GM23338 (cell line): Measurements from ENCODE around the gene LFNG. TPM values are rescaled to one million over a fixed set of nuclear protein-coding genes. Genes with fewer than 3 reads are reported as not detected.
A peak's percentile ranks its signal among the peaks of the same experiment; 100 is the strongest.

Experiments
- ATAC-seq: fragments of 200-7000 bp; cut with Tn5 transposase; 3 replicates; pipeline ENCODE4 v1.9.1; 2020
- DNase-seq: peaks from one replicate; pipeline ENCODE4 v3.0.0-alpha.2; 2015; ENCODE audit warnings: low spot score
- H2AFZ ChIP-seq: fragments of 200-600 bp; sonication (generic); 2 replicates; pipeline ENCODE4 v1.8.0; 2016; ENCODE audit warnings: antibody characterized with exemption, mild to moderate bottlenecking, moderate library complexity
- H3F3A ChIP-seq: fragments of 200-600 bp; sonication (generic); replicated peaks from 2 replicates; pipeline ENCODE4 v1.8.0; 2017; ENCODE audit warnings: antibody characterized with exemption, mixed run types, low read depth
- H3K27ac ChIP-seq: fragments of 200-600 bp; sonication (generic); 2 replicates; pipeline ENCODE4 v1.6.1; 2016; ENCODE audit warnings: low read depth
- H3K27me3 ChIP-seq: fragments of 200-600 bp; sonication (generic); 2 replicates; pipeline ENCODE4 v1.8.0; 2016; ENCODE audit warnings: mild to moderate bottlenecking, mixed run types, moderate library complexity; ENCODE audit not compliant: insufficient read depth
- H3K36me3 ChIP-seq: fragments of 200-600 bp; sonication (generic); 2 replicates; pipeline ENCODE4 v1.8.0; 2016; ENCODE audit warnings: mild to moderate bottlenecking; ENCODE audit not compliant: insufficient read depth
- H3K4me1 ChIP-seq: fragments of 200-600 bp; sonication (generic); 2 replicates; pipeline ENCODE4 v1.8.0; 2016; ENCODE audit warnings: mild to moderate bottlenecking, moderate library complexity; ENCODE audit not compliant: insufficient read depth
- H3K4me2 ChIP-seq: fragments of 200-600 bp; sonication (generic); 2 replicates; pipeline ENCODE4 v1.7.1; 2017; ENCODE audit warnings: mixed run types
- H3K4me3 ChIP-seq: fragments of 200-600 bp; sonication (generic); 2 replicates; pipeline ENCODE4 v1.6.1; 2016; ENCODE audit warnings: mixed run types
- H3K79me2 ChIP-seq: fragments of 200-600 bp; sonication (generic); replicated peaks from 2 replicates; pipeline ENCODE4 v1.8.0; 2017; ENCODE audit warnings: mild to moderate bottlenecking; ENCODE audit not compliant: insufficient read depth
- H3K9me2 ChIP-seq: fragments of 200-600 bp; sonication (generic); 2 replicates; pipeline ENCODE4 v1.8.0; 2017; ENCODE audit not compliant: insufficient read depth
- H4K20me1 ChIP-seq: fragments of 200-600 bp; sonication (generic); replicated peaks from 2 replicates; pipeline ENCODE4 v1.8.0; 2017; ENCODE audit warnings: mild to moderate bottlenecking; ENCODE audit not compliant: insufficient read depth
- H3K27ac Mint-ChIP-seq: 2 replicates; pipeline ENCODE4 v1.8.0; 2020; ENCODE audit warnings: inconsistent platforms, mild to moderate bottlenecking, moderate library complexity, mixed read lengths
- H3K27me3 Mint-ChIP-seq: 3 replicates; pipeline ENCODE4 v1.8.0; 2022; ENCODE audit warnings: low read depth, mild to moderate bottlenecking, moderate library complexity, mixed read lengths, inconsistent platforms; ENCODE audit not compliant: insufficient read depth, poor library complexity
- H3K36me3 Mint-ChIP-seq: 3 replicates; pipeline ENCODE4 v1.8.0; 2021; ENCODE audit warnings: low read depth, mild to moderate bottlenecking, inconsistent platforms, moderate library complexity, mixed read lengths
- H3K4me1 Mint-ChIP-seq: 3 replicates; pipeline ENCODE4 v1.8.0; 2020; ENCODE audit warnings: mild to moderate bottlenecking, inconsistent platforms, mixed read lengths
- H3K4me3 Mint-ChIP-seq: 3 replicates; pipeline ENCODE4 v1.8.0; 2021; ENCODE audit warnings: moderate library complexity, mild to moderate bottlenecking, inconsistent platforms, mixed read lengths
- H3K9me3 Mint-ChIP-seq: 3 replicates; pipeline ENCODE4 v1.8.0; 2020; ENCODE audit warnings: moderate library complexity, mild to moderate bottlenecking, inconsistent platforms, mixed read lengths
- CTCF ChIP-seq, 2 experiments: fragments of 200-600 bp in 1 of 2; sonication (generic) in 1 of 2; conservative IDR thresholded peaks; 2 replicates each; pipeline versions ENCODE4 v1.5.1 to v1.6.1; 2016 to 2017; ENCODE audit warnings: antibody characterized with exemption in 2 of 2, low read depth in 2 of 2, mild to moderate bottlenecking in 2 of 2, moderate library complexity in 1 of 2
- EZH2 ChIP-seq: fragments of 200-600 bp; sonication (generic); IDR thresholded peaks from one replicate; pipeline ENCODE4 v1.8.0; 2017; ENCODE audit warnings: antibody characterized with exemption, mild to moderate bottlenecking, low read depth; ENCODE audit not compliant: unreplicated experiment
- EZH2phosphoT487 ChIP-seq: fragments of 200-600 bp; sonication (generic); IDR thresholded peaks from one replicate; pipeline ENCODE4 v1.8.1; 2018; ENCODE audit warnings: antibody characterized with exemption; ENCODE audit not compliant: unreplicated experiment
- JUNB ChIP-seq: IDR thresholded peaks from one replicate; pipeline ENCODE4 v1.6.1; 2016; ENCODE audit warnings: antibody characterized with exemption; ENCODE audit not compliant: unreplicated experiment
- NANOG ChIP-seq: IDR thresholded peaks from 2 replicates; pipeline ENCODE4 v1.6.1; 2016; ENCODE audit warnings: antibody characterized with exemption, borderline replicate concordance
- POLR2AphosphoS5 ChIP-seq: IDR thresholded peaks from 2 replicates; pipeline ENCODE4 v1.6.1; 2016; ENCODE audit warnings: antibody characterized with exemption, low read depth
- STAT1 ChIP-seq: IDR thresholded peaks from one replicate; pipeline ENCODE4 v1.6.1; 2016; ENCODE audit warnings: antibody characterized with exemption; ENCODE audit not compliant: unreplicated experiment
- ZNF114 ChIP-seq: fragments of 250-450 bp; sonication (Bioruptor Pico); IDR thresholded peaks from 2 replicates; pipeline ENCODE4 v1.5.0; 2020; ENCODE audit warnings: mild to moderate bottlenecking, moderate library complexity
- ZNF331 ChIP-seq: fragments of 250-450 bp; sonication (Bioruptor Pico); IDR thresholded peaks from 2 replicates; pipeline ENCODE4 v1.5.0; 2020; ENCODE audit warnings: low read depth, mild to moderate bottlenecking, moderate library complexity
- polyA plus RNA-seq: library from polyadenylated mRNA; unstranded; fragments of >200 nt; fragmentation: Nextera tagmentation; extraction: Ambion mirVana; gene quantifications from 2 replicates; pipeline ENCODE4 v1.2.1, GENCODE V29; 2016
- total RNA-seq: library from RNA; depleted of rRNA; stranded (reverse); fragments of >200 nt; shearing (Covaris generic); gene quantifications from 2 replicates; pipeline ENCODE4 v1.2.3, GENCODE V29; 2014
- TF ChIP-seq, protein P1 (sequence below): IDR thresholded peaks from one replicate; pipeline ENCODE4 v1.6.1; 2018; ENCODE audit warnings: antibody characterized with exemption; ENCODE audit not compliant: unreplicated experiment
- TF ChIP-seq, protein P2 (sequence below): IDR thresholded peaks from 2 replicates; pipeline ENCODE4 v1.6.1; 2016; ENCODE audit warnings: antibody characterized with exemption

The LFNG gene
- total and polyA plus RNA-seq, 2 experiments from 2014 or later: 1.7 to 35.4 TPM

DNA sequence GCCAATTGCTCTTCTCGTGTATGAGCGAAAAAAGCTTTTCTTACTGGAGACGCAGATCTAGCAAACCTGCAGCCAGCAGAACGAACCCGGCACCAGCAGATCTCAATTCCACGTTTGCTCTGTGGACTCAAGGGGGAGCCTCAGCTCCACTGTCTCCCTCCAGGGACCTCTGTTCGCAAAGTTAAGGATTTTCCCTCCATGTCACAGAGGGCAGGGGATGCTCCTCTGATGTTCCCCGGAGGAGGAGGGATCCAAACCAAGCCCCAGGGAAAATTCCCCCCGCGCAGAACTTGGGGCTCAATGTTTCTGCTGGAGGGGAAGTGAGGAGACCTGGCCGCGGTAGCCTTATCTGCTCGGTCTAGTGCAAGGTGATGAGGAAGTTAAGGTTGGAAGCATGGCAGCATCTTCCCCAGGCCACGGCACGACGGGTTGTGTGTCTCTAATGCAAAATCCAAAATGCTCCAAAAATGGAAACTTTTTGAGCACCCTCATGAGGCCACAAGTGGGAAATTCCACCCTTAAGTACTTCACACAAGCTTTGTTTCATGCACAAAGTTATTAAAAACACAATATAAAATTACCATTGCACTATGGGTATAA is 48.2 kb downstream of the LFNG start:
- no peak overlapping the region for H3K4me3 Mint-ChIP-seq
- Histone ChIP-seq H3K4me3 (no peak overlapping the region), H3K27ac (0 out of 2 replicates have a peak overlapping the region, but pooled peaks have one; percentile 32), H3K4me1 (no peaks in the 10 kb centered on the region; the same call in 1 of the 2 replicates), H4K20me1 (no peaks in the 10 kb centered on the region), H3K79me2 (no peaks in the 10 kb centered on the region), H3K27me3 (no peaks in the 10 kb centered on the region), H3F3A (peaks cover 12% of the 10 kb centered on the region; the same call in 1 of the 2 replicates), H3K36me3 (no peaks in the 10 kb centered on the region), H2AFZ (no peak overlapping the region), H3K4me2 (no peak overlapping the region), H3K9me2 (no peaks in the 10 kb centered on the region)
- no peaks in the 10 kb centered on the region for H3K9me3 Mint-ChIP-seq
- TF ChIP-seq ZNF114 (CRISPR knock-in tag) (no peak), CTCF (conservative IDR thresholded peaks at IDR 0.05; ENCODE audit: low read depth in 2 of 2) (peak; percentile 61 to 91), ZNF331 (CRISPR knock-in tag) (no peak)
- ATAC-seq (peak; percentile 92), DNase-seq (peak; percentile 76)
- no peak overlapping the region for H3K27ac Mint-ChIP-seq
- H3K36me3 Mint-ChIP-seq: peaks cover 3% of the 10 kb centered on the region; the same call in 1 of the 3 replicates
- H3K4me1 Mint-ChIP-seq: peaks cover 11% of the 10 kb centered on the region
- H3K27me3 Mint-ChIP-seq: peaks cover 4% of the 10 kb centered on the region

DNA sequence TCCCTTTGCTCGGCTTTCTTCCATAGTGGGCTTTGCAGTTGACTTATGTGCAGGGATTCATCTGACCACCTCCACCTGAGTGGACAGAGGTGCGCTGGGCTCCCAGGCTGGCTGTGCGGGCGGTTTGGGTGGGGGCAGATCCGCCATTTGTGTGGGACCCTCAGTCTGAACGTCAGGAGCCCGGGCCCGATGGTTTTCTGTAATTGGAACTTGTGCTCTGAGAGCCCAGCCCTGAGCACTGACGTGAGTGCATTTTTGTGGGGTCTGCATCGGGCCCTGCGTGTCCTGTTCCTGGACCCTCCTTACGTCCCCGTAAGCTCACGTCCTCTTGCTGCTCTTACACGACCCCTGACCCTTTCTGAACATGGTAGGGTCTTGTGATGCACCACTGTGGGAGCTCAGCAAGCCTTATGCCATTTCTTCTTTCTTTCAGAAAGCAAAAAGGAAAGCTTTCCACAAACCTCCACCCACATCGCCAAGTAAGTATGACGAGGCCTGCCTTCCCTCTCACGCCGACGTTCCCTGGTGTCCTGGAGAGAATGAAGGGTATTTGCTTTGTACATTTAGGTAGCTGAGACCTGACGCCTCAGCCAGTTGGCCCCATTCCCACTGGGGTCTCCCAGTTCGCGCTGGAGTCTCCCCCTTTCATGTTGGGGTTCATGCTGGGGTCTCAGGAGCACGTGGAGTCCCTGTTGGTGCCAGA is 49.1 kb downstream of the LFNG start:
- Histone ChIP-seq H3K36me3 (no peaks in the 10 kb centered on the region), H3F3A (peaks cover 12% of the 10 kb centered on the region; the same call in 1 of the 2 replicates), H3K9me2 (no peaks in the 10 kb centered on the region), H3K4me1 (no peaks in the 10 kb centered on the region; the same call in 1 of the 2 replicates), H3K4me3 (no peak overlapping the region), H3K4me2 (no peak overlapping the region), H3K79me2 (no peaks in the 10 kb centered on the region), H4K20me1 (no peaks in the 10 kb centered on the region), H2AFZ (no peak overlapping the region), H3K27me3 (no peaks in the 10 kb centered on the region), H3K27ac (no peak overlapping the region)
- DNase-seq: no peak
- Mint-ChIP-seq H3K36me3 (no peaks in the 10 kb centered on the region), H3K4me3 (no peak overlapping the region; the same call in 2 of the 3 replicates), H3K27me3 (peaks cover 4% of the 10 kb centered on the region), H3K4me1 (peaks cover 11% of the 10 kb centered on the region), H3K9me3 (no peaks in the 10 kb centered on the region), H3K27ac (no peak overlapping the region)
- ATAC-seq: no peak
- TF ChIP-seq ZNF331 (CRISPR knock-in tag): no peak
- no peak for TF ChIP-seq CTCF (conservative IDR thresholded peaks at IDR 0.05; ENCODE audit: low read depth in 2 of 2)
- TF ChIP-seq, protein P1, sequence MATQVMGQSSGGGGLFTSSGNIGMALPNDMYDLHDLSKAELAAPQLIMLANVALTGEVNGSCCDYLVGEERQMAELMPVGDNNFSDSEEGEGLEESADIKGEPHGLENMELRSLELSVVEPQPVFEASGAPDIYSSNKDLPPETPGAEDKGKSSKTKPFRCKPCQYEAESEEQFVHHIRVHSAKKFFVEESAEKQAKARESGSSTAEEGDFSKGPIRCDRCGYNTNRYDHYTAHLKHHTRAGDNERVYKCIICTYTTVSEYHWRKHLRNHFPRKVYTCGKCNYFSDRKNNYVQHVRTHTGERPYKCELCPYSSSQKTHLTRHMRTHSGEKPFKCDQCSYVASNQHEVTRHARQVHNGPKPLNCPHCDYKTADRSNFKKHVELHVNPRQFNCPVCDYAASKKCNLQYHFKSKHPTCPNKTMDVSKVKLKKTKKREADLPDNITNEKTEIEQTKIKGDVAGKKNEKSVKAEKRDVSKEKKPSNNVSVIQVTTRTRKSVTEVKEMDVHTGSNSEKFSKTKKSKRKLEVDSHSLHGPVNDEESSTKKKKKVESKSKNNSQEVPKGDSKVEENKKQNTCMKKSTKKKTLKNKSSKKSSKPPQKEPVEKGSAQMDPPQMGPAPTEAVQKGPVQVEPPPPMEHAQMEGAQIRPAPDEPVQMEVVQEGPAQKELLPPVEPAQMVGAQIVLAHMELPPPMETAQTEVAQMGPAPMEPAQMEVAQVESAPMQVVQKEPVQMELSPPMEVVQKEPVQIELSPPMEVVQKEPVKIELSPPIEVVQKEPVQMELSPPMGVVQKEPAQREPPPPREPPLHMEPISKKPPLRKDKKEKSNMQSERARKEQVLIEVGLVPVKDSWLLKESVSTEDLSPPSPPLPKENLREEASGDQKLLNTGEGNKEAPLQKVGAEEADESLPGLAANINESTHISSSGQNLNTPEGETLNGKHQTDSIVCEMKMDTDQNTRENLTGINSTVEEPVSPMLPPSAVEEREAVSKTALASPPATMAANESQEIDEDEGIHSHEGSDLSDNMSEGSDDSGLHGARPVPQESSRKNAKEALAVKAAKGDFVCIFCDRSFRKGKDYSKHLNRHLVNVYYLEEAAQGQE: no peak
- TF ChIP-seq EZH2: no peak
- TF ChIP-seq EZH2phosphoT487: no peak
- no peak for TF ChIP-seq POLR2AphosphoS5
- no peak for TF ChIP-seq JUNB
- TF ChIP-seq NANOG: no peak
- TF ChIP-seq, protein P2, sequence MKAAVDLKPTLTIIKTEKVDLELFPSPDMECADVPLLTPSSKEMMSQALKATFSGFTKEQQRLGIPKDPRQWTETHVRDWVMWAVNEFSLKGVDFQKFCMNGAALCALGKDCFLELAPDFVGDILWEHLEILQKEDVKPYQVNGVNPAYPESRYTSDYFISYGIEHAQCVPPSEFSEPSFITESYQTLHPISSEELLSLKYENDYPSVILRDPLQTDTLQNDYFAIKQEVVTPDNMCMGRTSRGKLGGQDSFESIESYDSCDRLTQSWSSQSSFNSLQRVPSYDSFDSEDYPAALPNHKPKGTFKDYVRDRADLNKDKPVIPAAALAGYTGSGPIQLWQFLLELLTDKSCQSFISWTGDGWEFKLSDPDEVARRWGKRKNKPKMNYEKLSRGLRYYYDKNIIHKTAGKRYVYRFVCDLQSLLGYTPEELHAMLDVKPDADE: no peak
- TF ChIP-seq STAT1: no peak
